ENCODE data around the gene HNRNPCL4. TPM values are rescaled to one million over a fixed set of nuclear protein-coding genes. Genes with fewer than 3 reads are reported as not detected.
"Not testable (repeated sequence)": the region's sequence is repeated elsewhere in the genome, so short reads cannot be mapped to it uniquely, and the experiment has no call there.

HNRNPCL4 gene
- polyA plus RNA-seq = not detected

- not testable (repeated sequence) for H3K4me1 Mint-ChIP-seq; H3K27ac Mint-ChIP-seq; DNase-seq; H3K27me3 Mint-ChIP-seq (ENCODE audit: low read depth in 3 of 3); H3K4me3 Mint-ChIP-seq; H3K9me3 Mint-ChIP-seq; H3K36me3 Mint-ChIP-seq
Observed at GRCh38 chr1:13165531-13165930, at the start of gene HNRNPCL4. TSS of gene HNRNPCL4 (minus strand) at chr1:13165631. CDS start at chr1:13165467, 164 bp downstream.

GRCh38 chr1:13208712-13209111 is 43.3 kb upstream of the HNRNPCL4 start:
- H3K4me3 Mint-ChIP-seq; H3K27ac Mint-ChIP-seq; DNase-seq; H3K9me3 Mint-ChIP-seq; H3K4me1 Mint-ChIP-seq; H3K36me3 Mint-ChIP-seq; H3K27me3 Mint-ChIP-seq (ENCODE audit: low read depth in 3 of 3): not testable (repeated sequence)

- H3K4me1 Mint-ChIP-seq; H3K9me3 Mint-ChIP-seq; H3K4me3 Mint-ChIP-seq; H3K36me3 Mint-ChIP-seq; DNase-seq; H3K27ac Mint-ChIP-seq; H3K27me3 Mint-ChIP-seq (ENCODE audit: low read depth in 3 of 3): not testable (repeated sequence)
Observed at GRCh38 chr1:13201309-13201708, 35.9 kb upstream of the HNRNPCL4 start, which contains the start of gene PRAMEF13. TSS of gene PRAMEF13 (minus strand) at chr1:13201409. CDS start at chr1:13199589, 1,820 bp downstream.

- not testable (repeated sequence) for H3K36me3 Mint-ChIP-seq; H3K27ac Mint-ChIP-seq; H3K4me1 Mint-ChIP-seq; DNase-seq; H3K4me3 Mint-ChIP-seq; H3K27me3 Mint-ChIP-seq (ENCODE audit: low read depth in 3 of 3); H3K9me3 Mint-ChIP-seq
Observed at GRCh38 chr1:13171548-13171947, 6.1 kb upstream of the HNRNPCL4 start, which contains the start of gene PRAMEF9. TSS of gene PRAMEF9 (plus strand) at chr1:13171848. CDS start at chr1:13175281, 3,433 bp downstream.

- H3K4me1 Mint-ChIP-seq; H3K9me3 Mint-ChIP-seq; H3K27me3 Mint-ChIP-seq (ENCODE audit: low read depth in 3 of 3); DNase-seq; H3K36me3 Mint-ChIP-seq; H3K4me3 Mint-ChIP-seq; H3K27ac Mint-ChIP-seq: not testable (repeated sequence)
Observed at GRCh38 chr1:13155909-13156308, 9.5 kb downstream of the HNRNPCL4 start, which contains the start of gene PRAMEF26. TSS of gene PRAMEF26 (minus strand) at chr1:13156009. CDS start at chr1:13153095, 2,914 bp downstream.

- not testable (repeated sequence) for H3K4me3 Mint-ChIP-seq; H3K9me3 Mint-ChIP-seq; H3K4me1 Mint-ChIP-seq; DNase-seq; H3K27me3 Mint-ChIP-seq (ENCODE audit: low read depth in 3 of 3); H3K36me3 Mint-ChIP-seq; H3K27ac Mint-ChIP-seq
Observed at GRCh38 chr1:13116754-13117153, 48.7 kb downstream of the HNRNPCL4 start, which contains the start of gene HNRNPCL2. TSS of gene HNRNPCL2 (minus strand) at chr1:13116854. CDS start at chr1:13116400, 454 bp downstream.

Other genes starting within 250 kb of the HNRNPCL4 start
- gene PRAMEF7, start 249.0 kb downstream of the HNRNPCL4 start, polyA plus RNA-seq = not detected
- gene PRAMEF6, start 218.1 kb downstream of the HNRNPCL4 start, polyA plus RNA-seq = not detected
- gene PRAMEF27, start 109.1 kb downstream of the HNRNPCL4 start, polyA plus RNA-seq = not detected
- gene HNRNPCL3, start 104.9 kb downstream of the HNRNPCL4 start, polyA plus RNA-seq = not detected
- gene PRAMEF25, start 94.9 kb downstream of the HNRNPCL4 start, polyA plus RNA-seq = not detected
- gene HNRNPCL2, start 48.8 kb downstream of the HNRNPCL4 start, polyA plus RNA-seq = not detected
- not detected for gene PRAMEF26, start 9.6 kb downstream of the HNRNPCL4 start, polyA plus RNA-seq
- gene PRAMEF9, start 6.2 kb upstream of the HNRNPCL4 start, polyA plus RNA-seq = not detected
- not detected for gene PRAMEF13, start 35.8 kb upstream of the HNRNPCL4 start, polyA plus RNA-seq
- gene PRAMEF18, start 60.5 kb upstream of the HNRNPCL4 start, polyA plus RNA-seq = not detected
- not detected for gene PRAMEF5, start 88.6 kb upstream of the HNRNPCL4 start, polyA plus RNA-seq
- not detected for gene PRAMEF8, start 119.5 kb upstream of the HNRNPCL4 start, polyA plus RNA-seq
- gene PRAMEF33, start 137.9 kb upstream of the HNRNPCL4 start, polyA plus RNA-seq = not detected
- gene PRAMEF15, start 149.9 kb upstream of the HNRNPCL4 start, polyA plus RNA-seq = not detected
- not detected for gene PRAMEF14, start 181.5 kb upstream of the HNRNPCL4 start, polyA plus RNA-seq
- not detected for gene PRAMEF19, start 206.3 kb upstream of the HNRNPCL4 start, polyA plus RNA-seq
- gene PRAMEF17, start 224.0 kb upstream of the HNRNPCL4 start, polyA plus RNA-seq = not detected
- not detected for gene PRAMEF20, start 244.8 kb upstream of the HNRNPCL4 start, polyA plus RNA-seq

Measured in immature natural killer cell (primary cell).